GM04503 (cell line): ENCODE results near the gene CLDN8.

Source experiments
- DNase-seq: peaks from one replicate; pipeline ENCODE4 v3.0.0-alpha.2; 2012; ENCODE audit warnings: low read depth

Gene CLDN8

GRCh38 chr21:30216041-30216723 lies at the start of gene CLDN8:
TSS of gene CLDN8 (minus strand) at chr21:30216097. CDS start at chr21:30215925, 172 bp downstream.
- DNase-seq: no peak

- no peak for DNase-seq
These were observed 41.9 kb upstream of the CLDN8 start for GRCh38 chr21:30257773-30258172.

GRCh38 chr21:30256100-30256499 lies 40.2 kb upstream of the CLDN8 start:
- DNase-seq: no peak

GRCh38 chr21:30255679-30256078 lies 39.8 kb upstream of the CLDN8 start:
- DNase-seq: no peak

- DNase-seq: no peak
These were observed 35.9 kb upstream of the CLDN8 start for GRCh38 chr21:30251781-30252180.

GRCh38 chr21:30249936-30250335 lies 34.0 kb upstream of the CLDN8 start:
- DNase-seq: no peak

GRCh38 chr21:30248844-30249243 lies 32.9 kb upstream of the CLDN8 start:
- DNase-seq: no peak

GRCh38 chr21:30245061-30245460 lies 29.2 kb upstream of the CLDN8 start:
- no peak for DNase-seq

- no peak for DNase-seq
These were observed 27.8 kb upstream of the CLDN8 start for GRCh38 chr21:30243691-30244090.

- DNase-seq: no peak
These were observed 24.8 kb upstream of the CLDN8 start for GRCh38 chr21:30240661-30241060.

- no peak for DNase-seq
These were observed 22.3 kb upstream of the CLDN8 start for GRCh38 chr21:30238168-30238567.

GRCh38 chr21:30234643-30235042 lies 18.7 kb upstream of the CLDN8 start:
- no peak for DNase-seq

- DNase-seq: no peak
These were observed 18.2 kb upstream of the CLDN8 start for GRCh38 chr21:30234050-30234449.

GRCh38 chr21:30233228-30234020 lies 17.5 kb upstream of the CLDN8 start:
- DNase-seq: no peak

- no peak for DNase-seq
These were observed 16.1 kb upstream of the CLDN8 start for GRCh38 chr21:30232011-30232410.

GRCh38 chr21:30227633-30228404 lies 11.9 kb upstream of the CLDN8 start:
- DNase-seq: peak; percentile 25

- DNase-seq: no peak
These were observed 11.2 kb upstream of the CLDN8 start for GRCh38 chr21:30227128-30227527.

GRCh38 chr21:30223596-30223995 lies 7.7 kb upstream of the CLDN8 start:
- DNase-seq: no peak

GRCh38 chr21:30222724-30223123 lies 6.8 kb upstream of the CLDN8 start:
- no peak for DNase-seq

GRCh38 chr21:30211071-30211470 lies 4.8 kb downstream of the CLDN8 start:
- no peak for DNase-seq

- no peak for DNase-seq
These were observed 6.3 kb downstream of the CLDN8 start for GRCh38 chr21:30209601-30210000.

- DNase-seq: no peak
These were observed 8.7 kb downstream of the CLDN8 start for GRCh38 chr21:30207252-30207579.
